ENCODE data around the gene SLC49A4.

DNA sequence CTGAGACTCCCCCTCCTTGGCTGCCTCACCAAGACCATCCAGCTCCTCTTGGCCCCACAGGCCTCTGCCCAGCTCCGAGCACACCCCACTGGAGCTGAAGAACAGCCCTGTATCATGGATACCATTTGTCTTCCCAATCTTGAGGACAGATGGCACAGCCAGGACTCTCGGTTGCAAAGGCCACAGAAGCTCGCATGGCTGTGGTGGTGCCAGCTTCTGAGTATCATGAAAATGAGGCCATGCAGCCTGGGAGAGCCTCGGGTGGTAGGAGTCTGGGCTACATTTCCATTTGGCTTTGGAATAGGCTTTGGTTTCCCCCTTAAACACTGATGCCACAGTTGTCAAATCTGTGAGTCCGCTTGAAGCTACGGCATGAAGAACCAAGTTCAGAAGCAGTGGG lies 126.1 kb downstream of the SLC49A4 start:
- TF ChIP-seq EP300 (IDR thresholded peaks at IDR 0.05): no peak
- TF ChIP-seq POLR2AphosphoS5 (IDR thresholded peaks at IDR 0.05): no peak
- TF ChIP-seq, protein P1, sequence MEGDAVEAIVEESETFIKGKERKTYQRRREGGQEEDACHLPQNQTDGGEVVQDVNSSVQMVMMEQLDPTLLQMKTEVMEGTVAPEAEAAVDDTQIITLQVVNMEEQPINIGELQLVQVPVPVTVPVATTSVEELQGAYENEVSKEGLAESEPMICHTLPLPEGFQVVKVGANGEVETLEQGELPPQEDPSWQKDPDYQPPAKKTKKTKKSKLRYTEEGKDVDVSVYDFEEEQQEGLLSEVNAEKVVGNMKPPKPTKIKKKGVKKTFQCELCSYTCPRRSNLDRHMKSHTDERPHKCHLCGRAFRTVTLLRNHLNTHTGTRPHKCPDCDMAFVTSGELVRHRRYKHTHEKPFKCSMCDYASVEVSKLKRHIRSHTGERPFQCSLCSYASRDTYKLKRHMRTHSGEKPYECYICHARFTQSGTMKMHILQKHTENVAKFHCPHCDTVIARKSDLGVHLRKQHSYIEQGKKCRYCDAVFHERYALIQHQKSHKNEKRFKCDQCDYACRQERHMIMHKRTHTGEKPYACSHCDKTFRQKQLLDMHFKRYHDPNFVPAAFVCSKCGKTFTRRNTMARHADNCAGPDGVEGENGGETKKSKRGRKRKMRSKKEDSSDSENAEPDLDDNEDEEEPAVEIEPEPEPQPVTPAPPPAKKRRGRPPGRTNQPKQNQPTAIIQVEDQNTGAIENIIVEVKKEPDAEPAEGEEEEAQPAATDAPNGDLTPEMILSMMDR (IDR thresholded peaks at IDR 0.05): no peak
- TF ChIP-seq POLR2A (IDR thresholded peaks at IDR 0.05; ENCODE audit: low read depth): no peak
